ENCODE data around the gene RGMA. TPM values are rescaled to one million over a fixed set of nuclear protein-coding genes. Genes with fewer than 3 reads are reported as not detected.

Gene RGMA
- total RNA-seq, 1 experiment from 2014 or later = 5.5 TPM

- intact Hi-C loops (cut with micrococcal nuclease) = no loop called here
- RAD21 ChIA-PET (ENCODE audit: low non-redundant PET in 1 of 2, low total read pairs in 2 of 2, uncharacterized antibody in 2 of 2, unreplicated experiment in 2 of 2) = no interaction called here
These were observed 20.3 kb downstream of the RGMA start for GRCh38 chr15:93068581-93069199.

More at GRCh38 chr15:93068581-93069199, 20.3 kb downstream of the RGMA start:
- TF ChIP-seq ZBTB33 (IDR thresholded peaks at IDR 0.05; ENCODE audit: extremely low read depth, insufficient replicate concordance, low read length) (no peak), YY1 (IDR thresholded peaks at IDR 0.05; ENCODE audit: extremely low read depth, insufficient replicate concordance, low read depth, low read length) (no peak), SIN3A (IDR thresholded peaks at IDR 0.05; ENCODE audit: low read depth) (no peak), EZH2phosphoT487 (IDR thresholded peaks at IDR 0.05; ENCODE audit: borderline replicate concordance) (no peak), REST (IDR thresholded peaks at IDR 0.05; ENCODE audit: low read depth) (no peak), RAD21 (IDR thresholded peaks at IDR 0.05; ENCODE audit: low read depth) (no peak), POLR2AphosphoS5 (IDR thresholded peaks at IDR 0.05; ENCODE audit: low read depth, low read length) (no peak), POLR2A (IDR thresholded peaks at IDR 0.05; ENCODE audit: borderline replicate concordance, extremely low read depth, insufficient read depth, insufficient read length) (no peak), EGR1 (IDR thresholded peaks at IDR 0.05; ENCODE audit: low read depth) (no peak)
- H3K27ac ChIP-seq (ENCODE audit: low read depth, low read length) = no peak overlapping the region
- POLR2A ChIA-PET = no interaction called here
- H3K4me1 ChIP-seq (ENCODE audit: control insufficient read depth in 1 of 2, insufficient read depth in 2 of 2, low read length in 2 of 2) = peaks cover 8 to 27% of the 10 kb centered on the region in 2 experiments
- no peak overlapping the region for H2AFZ ChIP-seq (ENCODE audit: low read depth, low read length, poor library complexity, severe bottlenecking)
- BruUV-seq (replicated peaks) = no TSS peak
- CTCF ChIA-PET = no interaction called here
- DNase-seq (ENCODE audit: low read depth, low spot score) (no peak), ATAC-seq (no peak)
- H4K20me1 ChIP-seq (ENCODE audit: insufficient read depth) = no peaks in the 10 kb centered on the region
- no peak overlapping the region for H3K4me2 ChIP-seq (ENCODE audit: low read length)
- H3K36me3 ChIP-seq (ENCODE audit: control insufficient read depth in 1 of 2, insufficient read depth in 2 of 2, low read length in 2 of 2) = no peaks in the 10 kb centered on the region
- no peak overlapping the region for H3K4me3 ChIP-seq (replicated peaks in 1 of 2; ENCODE audit: low read depth in 1 of 2, low read length in 2 of 2)
- no peak overlapping the region for H3K9ac ChIP-seq (ENCODE audit: low read length)
- no peaks in the 10 kb centered on the region for H3K27me3 ChIP-seq (ENCODE audit: insufficient read depth, low read length)
- H3K9me3 ChIP-seq (ENCODE audit: control insufficient read depth in 1 of 2, insufficient read depth in 1 of 2, low read depth in 1 of 2, low read length in 2 of 2) = no peaks in the 10 kb centered on the region
- H3K9me2 ChIP-seq (ENCODE audit: insufficient read depth) = no peaks in the 10 kb centered on the region
- H3K79me2 ChIP-seq (ENCODE audit: insufficient read depth, low read length) = no peaks in the 10 kb centered on the region
